ENCODE data around the gene ERBB4.

The ERBB4 gene

GRCh38 chr2:211503198-211503597, 1035.4 kb downstream of the ERBB4 start:
- DNase-seq, result no peak

- no peak for DNase-seq
These were observed 1039.9 kb downstream of the ERBB4 start for GRCh38 chr2:211498551-211499205.

- no peak for DNase-seq
These were observed 1043.3 kb downstream of the ERBB4 start for GRCh38 chr2:211495339-211495738.

GRCh38 chr2:211494536-211494935, 1044.1 kb downstream of the ERBB4 start:
- no peak for DNase-seq

- DNase-seq, result no peak
These were observed 1044.5 kb downstream of the ERBB4 start for GRCh38 chr2:211494085-211494484.

- DNase-seq, result no peak
These were observed 1050.9 kb downstream of the ERBB4 start for GRCh38 chr2:211487733-211488132.

GRCh38 chr2:211479536-211480150, 1059.0 kb downstream of the ERBB4 start:
- no peak for DNase-seq

- no peak for DNase-seq
These were observed 1060.9 kb downstream of the ERBB4 start for GRCh38 chr2:211477537-211478275.

- no peak for DNase-seq
These were observed 1065.5 kb downstream of the ERBB4 start for GRCh38 chr2:211473116-211473515.

- no peak for DNase-seq
These were observed 1068.9 kb downstream of the ERBB4 start for GRCh38 chr2:211469664-211470059.

- no peak for DNase-seq
These were observed 1069.5 kb downstream of the ERBB4 start for GRCh38 chr2:211468877-211469663.

GRCh38 chr2:211468217-211468616, 1070.4 kb downstream of the ERBB4 start:
- DNase-seq, result no peak

GRCh38 chr2:211463397-211463796, 1075.2 kb downstream of the ERBB4 start:
- no peak for DNase-seq

- no peak for DNase-seq
These were observed 1079.6 kb downstream of the ERBB4 start for GRCh38 chr2:211458974-211459373.

GRCh38 chr2:211457325-211457724, 1081.3 kb downstream of the ERBB4 start:
- DNase-seq, result no peak

- DNase-seq, result no peak
These were observed 1083.3 kb downstream of the ERBB4 start for GRCh38 chr2:211455216-211455841.

- DNase-seq, result no peak
These were observed 1083.9 kb downstream of the ERBB4 start for GRCh38 chr2:211454679-211455078.

- DNase-seq, result no peak
These were observed 1085.2 kb downstream of the ERBB4 start for GRCh38 chr2:211453311-211453887.

GRCh38 chr2:211451642-211452041, 1087.0 kb downstream of the ERBB4 start:
- no peak for DNase-seq

- no peak for DNase-seq
These were observed 1088.8 kb downstream of the ERBB4 start for GRCh38 chr2:211449819-211450218.

- no peak for DNase-seq
These were observed 1091.1 kb downstream of the ERBB4 start for GRCh38 chr2:211447548-211447947.

- DNase-seq, result no peak
These were observed 1098.5 kb downstream of the ERBB4 start for GRCh38 chr2:211440107-211440506.
